UCSD-AML1 (cell line): ENCODE data around the gene GABARAPL2.
A peak's percentile ranks its signal among the peaks of the same experiment; 100 is the strongest.
"Not testable (repeated sequence)": the region's sequence is repeated elsewhere in the genome, so short reads cannot be mapped to it uniquely, and the experiment has no call there.

Source experiments
- DNase-seq: peaks from one replicate; lab custom pipeline; 2025; ENCODE audit not compliant: unreplicated experiment; lab: John Stamatoyannopoulos, UW

GABARAPL2 gene

GRCh38 chr16:75566040-75566757 lies at the start of gene GABARAPL2:
Gene GABARAPL2, plus strand, starts transcription at chr16:75566379. Its CDS starts 108 bp downstream, at chr16:75566487.
- DNase-seq = peak; percentile 91

GRCh38 chr16:75519175-75519574 lies 47.0 kb upstream of the GABARAPL2 start:
- DNase-seq = no peak

GRCh38 chr16:75526032-75526790 lies 40.0 kb upstream of the GABARAPL2 start:
- no peak for DNase-seq

- no peak for DNase-seq
Observed at GRCh38 chr16:75527825-75528299, 38.3 kb upstream of the GABARAPL2 start.

- DNase-seq = no peak
Observed at GRCh38 chr16:75529056-75529905, 36.9 kb upstream of the GABARAPL2 start.

- DNase-seq = no peak
Observed at GRCh38 chr16:75529959-75530358, 36.2 kb upstream of the GABARAPL2 start.

- no peak for DNase-seq
Observed at GRCh38 chr16:75532142-75532765, 33.9 kb upstream of the GABARAPL2 start.

- DNase-seq = no peak
Observed at GRCh38 chr16:75532791-75533190, 33.4 kb upstream of the GABARAPL2 start.

GRCh38 chr16:75534560-75535205 lies 31.5 kb upstream of the GABARAPL2 start:
- no peak for DNase-seq

GRCh38 chr16:75535211-75535843 lies 30.9 kb upstream of the GABARAPL2 start:
- no peak for DNase-seq

- no peak for DNase-seq
Observed at GRCh38 chr16:75535901-75536300, 30.3 kb upstream of the GABARAPL2 start, which contains the start of gene CHST5. Gene CHST5, minus strand, starts transcription at chr16:75536108. Its CDS starts 5,724 bp downstream, at chr16:75530384.

GRCh38 chr16:75537776-75538175 lies 28.4 kb upstream of the GABARAPL2 start:
- DNase-seq = no peak

- not testable (repeated sequence) for DNase-seq
Observed at GRCh38 chr16:75538882-75539565, 27.2 kb upstream of the GABARAPL2 start.

- no peak for DNase-seq
Observed at GRCh38 chr16:75541236-75541635, 24.9 kb upstream of the GABARAPL2 start.

- DNase-seq = not testable (repeated sequence)
Observed at GRCh38 chr16:75542462-75542861, 23.7 kb upstream of the GABARAPL2 start.

- not testable (repeated sequence) for DNase-seq
Observed at GRCh38 chr16:75545879-75546278, 20.3 kb upstream of the GABARAPL2 start.

GRCh38 chr16:75546293-75546692 lies 19.9 kb upstream of the GABARAPL2 start:
- no peak for DNase-seq

GRCh38 chr16:75548456-75548855 lies 17.7 kb upstream of the GABARAPL2 start:
- DNase-seq = not testable (repeated sequence)

- DNase-seq = peak; percentile 65
Observed at GRCh38 chr16:75550211-75550662, 15.9 kb upstream of the GABARAPL2 start.
